Hepatic stellate cell (primary cell): ENCODE data around the gene CARMIL1.

Experiments
- DNase-seq: peaks from one replicate; pipeline ENCODE4 v3.0.0; 2011; ENCODE audit warnings: low spot score

Gene CARMIL1

DNA sequence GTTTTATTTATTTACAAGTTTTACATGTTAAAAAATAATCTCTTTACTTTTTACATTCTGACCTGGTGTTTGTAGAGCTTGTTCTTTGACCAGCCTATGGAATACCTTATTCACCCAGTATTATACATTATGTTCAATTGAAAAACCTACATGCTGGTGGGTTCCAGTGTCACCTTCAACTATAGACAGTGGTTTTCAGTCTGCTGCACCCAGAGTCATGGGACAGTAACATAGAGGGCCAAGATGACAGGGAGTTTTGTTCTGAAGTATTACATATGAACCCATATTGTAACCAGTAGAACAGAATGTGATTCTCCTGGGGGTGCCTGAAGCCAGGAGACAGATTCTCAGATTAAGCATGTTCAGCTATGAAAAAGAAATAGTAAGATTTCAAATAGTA, 233.4 kb downstream of the CARMIL1 start:
- DNase-seq, result no peak

DNA sequence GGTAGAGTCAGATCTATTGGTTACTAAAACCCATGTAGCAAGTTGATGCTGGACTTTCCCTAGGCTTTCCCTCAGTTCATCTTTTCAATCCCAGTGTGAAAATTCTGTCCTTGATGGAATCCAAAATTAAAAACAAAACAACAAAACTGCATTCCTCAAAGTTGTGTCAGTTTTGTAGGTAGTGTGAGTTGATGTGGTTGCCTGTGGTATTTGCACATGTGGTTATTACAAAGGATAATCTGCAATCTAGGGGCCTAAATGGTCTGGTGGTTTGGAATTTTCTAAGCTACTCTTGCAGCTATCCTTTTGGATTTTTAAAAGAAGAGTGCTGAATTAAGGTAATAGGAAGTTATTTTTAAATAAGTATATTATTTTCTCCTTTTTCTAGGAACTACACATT, 240.7 kb downstream of the CARMIL1 start:
- no peak for DNase-seq

GRCh38 chr6:25524542-25524941, 245.4 kb downstream of the CARMIL1 start:
- DNase-seq, result no peak

DNA sequence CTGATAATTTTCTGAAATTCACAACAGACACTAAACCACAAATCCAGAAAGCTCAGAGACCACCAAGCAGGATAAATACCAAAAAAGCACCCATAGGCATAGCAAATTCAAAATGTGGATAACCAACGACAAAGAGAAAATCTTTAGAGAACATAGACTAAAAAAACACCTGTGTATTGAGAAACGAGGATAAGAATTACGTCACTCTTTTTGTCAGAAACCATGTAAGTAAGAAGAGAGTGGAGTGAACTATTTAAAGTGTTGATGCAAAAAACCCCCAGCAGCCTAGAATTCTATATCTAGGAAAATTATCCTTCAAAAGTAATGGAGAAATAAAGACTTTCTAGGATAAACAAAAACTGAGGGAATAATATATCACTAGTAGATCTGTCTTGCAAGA, 245.9 kb downstream of the CARMIL1 start:
- no peak for DNase-seq

DNA sequence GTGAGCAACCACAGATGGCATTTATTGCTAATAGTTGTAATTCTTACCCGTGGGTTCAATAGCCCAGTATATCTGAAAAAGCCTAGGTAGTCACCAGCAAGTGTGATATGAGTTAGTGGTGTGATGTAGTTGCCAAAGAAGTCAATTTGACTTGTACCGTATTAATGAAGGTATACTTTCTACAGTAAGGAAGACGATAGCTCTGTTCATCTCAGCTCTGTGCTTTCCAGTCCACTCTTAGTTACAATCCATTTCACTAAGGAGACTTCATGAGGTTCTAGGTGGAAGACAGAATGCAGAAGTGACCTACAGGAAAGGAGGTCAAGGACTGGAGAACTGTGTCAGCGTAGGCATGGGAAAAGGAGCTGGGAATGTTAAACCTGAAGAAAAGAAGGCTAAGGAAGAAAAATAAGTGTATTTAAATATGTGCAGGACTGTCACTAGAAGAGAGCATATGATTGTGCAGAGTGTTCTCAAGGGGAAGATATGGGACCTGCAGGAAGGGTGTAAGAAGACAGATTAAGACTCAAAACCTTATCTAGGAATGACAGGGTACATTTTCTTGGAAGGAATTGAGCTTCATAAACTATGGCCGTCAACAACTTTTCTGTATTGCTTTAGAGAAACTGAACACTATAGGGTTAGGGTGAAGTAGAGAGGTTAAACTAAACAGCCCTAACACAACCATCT, 255.9 kb downstream of the CARMIL1 start:
- DNase-seq, result no peak

DNA sequence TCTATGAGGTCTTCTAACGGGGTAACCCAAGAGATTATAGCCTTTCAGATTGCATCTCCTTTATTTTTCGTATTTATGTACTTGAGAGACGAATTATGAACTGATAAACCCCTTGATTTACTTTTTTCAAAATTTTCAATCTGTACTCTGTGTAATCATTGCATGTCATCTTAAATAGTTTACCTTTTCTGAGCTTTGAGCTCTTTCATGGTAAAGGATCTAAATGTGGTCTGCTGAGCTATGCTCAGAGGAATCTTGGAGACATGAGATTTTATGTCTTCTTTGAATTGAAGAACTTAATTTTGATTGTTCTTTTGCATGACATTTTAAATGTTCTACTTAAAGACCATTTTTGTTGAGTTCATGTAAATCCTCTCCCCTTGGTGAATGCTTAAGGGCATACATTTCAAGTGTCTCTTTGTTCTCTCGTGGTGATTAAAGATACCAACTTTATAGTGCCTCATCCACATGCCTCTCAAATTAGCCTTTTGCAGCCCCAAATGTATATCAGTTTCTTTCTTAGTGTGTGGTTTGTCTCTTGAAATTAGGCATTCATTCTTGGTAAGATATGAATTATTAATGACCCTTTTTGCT, 256.6 kb downstream of the CARMIL1 start:
- DNase-seq, result no peak

DNA sequence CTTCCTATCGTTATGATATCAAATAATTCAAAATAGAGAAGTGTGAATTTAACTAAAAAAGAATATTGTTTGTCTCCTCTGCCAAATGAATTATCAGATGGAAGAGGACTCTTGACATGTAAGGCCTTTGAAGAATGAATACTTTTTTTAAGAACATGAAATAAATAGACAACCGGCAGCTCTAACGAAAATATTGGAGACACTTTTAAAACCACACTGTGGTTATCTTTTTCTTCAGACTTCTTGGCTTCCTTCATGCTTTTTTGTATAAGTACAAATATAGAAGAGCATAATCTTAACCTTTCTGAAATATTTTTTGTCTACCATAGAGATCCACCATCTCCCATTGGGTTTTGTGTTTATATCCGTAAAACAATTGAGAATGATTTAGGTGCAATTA, 257.6 kb downstream of the CARMIL1 start:
- no peak for DNase-seq

GRCh38 chr6:25537349-25538018, 258.3 kb downstream of the CARMIL1 start:
- no peak for DNase-seq

DNA sequence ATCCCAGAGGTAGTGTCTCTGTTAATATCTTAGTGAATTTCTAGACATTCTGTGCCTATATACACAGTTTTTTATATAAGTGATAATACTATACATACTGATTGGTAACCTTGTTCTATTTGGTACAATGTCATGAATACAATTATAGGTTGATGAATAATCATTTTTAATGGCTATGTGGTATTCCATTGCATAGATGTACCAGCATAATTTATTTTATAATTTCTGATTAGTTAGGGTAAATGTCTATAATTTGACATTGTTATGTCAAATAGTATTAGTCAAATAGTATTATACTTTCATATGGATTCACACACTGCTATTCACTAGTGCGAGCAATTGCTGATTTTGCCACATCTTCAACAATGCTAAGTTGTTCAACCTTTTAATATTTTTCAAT, 262.1 kb downstream of the CARMIL1 start:
- DNase-seq, result no peak

- no peak for DNase-seq
Observed at GRCh38 chr6:25542984-25543910, 264.1 kb downstream of the CARMIL1 start.

- DNase-seq, result no peak
Observed at GRCh38 chr6:25544833-25545232, 265.7 kb downstream of the CARMIL1 start.

DNA sequence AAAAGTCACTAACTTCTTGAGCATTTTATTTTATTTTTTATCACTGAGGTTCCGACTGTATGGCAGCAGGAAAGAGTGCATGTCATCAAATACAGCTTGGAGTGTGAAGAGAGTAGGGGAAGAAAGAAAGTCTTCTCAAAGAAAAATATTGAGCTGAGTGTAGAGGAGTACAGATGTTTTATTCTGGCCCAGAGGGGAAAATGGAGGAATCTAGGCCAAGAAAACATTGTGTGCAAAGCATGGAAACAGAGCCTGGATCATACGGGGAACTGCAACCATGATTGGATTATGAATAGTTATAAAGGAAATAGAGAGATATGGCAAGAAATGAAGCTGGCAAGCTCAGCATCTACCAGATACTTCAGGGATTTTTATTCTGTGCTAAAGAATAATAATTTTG, 268.6 kb downstream of the CARMIL1 start:
- no peak for DNase-seq

- DNase-seq, result no peak
Observed at GRCh38 chr6:25548451-25548850, 269.3 kb downstream of the CARMIL1 start.

DNA sequence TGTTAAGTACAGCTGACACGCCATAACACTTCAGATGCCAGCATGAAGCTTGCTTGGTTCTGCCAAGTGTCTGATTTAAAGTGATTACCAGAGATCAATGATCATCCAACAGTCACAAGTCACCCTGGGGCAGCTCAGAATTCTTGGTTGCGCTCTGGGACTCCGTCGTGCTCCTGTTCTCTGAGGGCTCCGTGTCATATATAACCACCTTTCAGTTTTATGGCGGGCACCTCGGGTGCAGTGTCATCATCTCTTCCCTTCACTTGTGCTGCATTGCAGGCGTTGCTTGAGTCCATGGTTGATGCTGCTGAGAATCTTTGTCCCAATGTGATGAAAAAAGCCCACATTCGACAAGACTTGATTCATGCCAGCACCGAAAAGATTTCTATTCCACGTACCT, 271.5 kb downstream of the CARMIL1 start:
- DNase-seq, result no peak

GRCh38 chr6:25553502-25553901, 274.3 kb downstream of the CARMIL1 start:
- DNase-seq, result no peak

GRCh38 chr6:25555188-25555587, 276.0 kb downstream of the CARMIL1 start:
- no peak for DNase-seq

- DNase-seq, result peak; percentile 22
Observed at GRCh38 chr6:25556516-25556915, 277.3 kb downstream of the CARMIL1 start.

- DNase-seq, result no peak
Observed at GRCh38 chr6:25558155-25558817, 279.1 kb downstream of the CARMIL1 start.

- no peak for DNase-seq
Observed at GRCh38 chr6:25560865-25561264, 281.7 kb downstream of the CARMIL1 start.

- DNase-seq, result no peak
Observed at GRCh38 chr6:25564943-25565342, 285.8 kb downstream of the CARMIL1 start.

- DNase-seq, result no peak
Observed at GRCh38 chr6:25570578-25570977, 291.4 kb downstream of the CARMIL1 start.

- no peak for DNase-seq
Observed at GRCh38 chr6:25576919-25577318, 297.7 kb downstream of the CARMIL1 start.
